ENCODE measurements around the gene SLC35F3.

- TF ChIP-seq POLR2A (IDR thresholded peaks at IDR 0.05; ENCODE audit: low read depth, low read length): no peak
- no peak for TF ChIP-seq TAF1 (IDR thresholded peaks at IDR 0.05; ENCODE audit: borderline replicate concordance, low read depth, low read length)
- no peak for TF ChIP-seq POLR2AphosphoS5 (IDR thresholded peaks at IDR 0.05; ENCODE audit: low read depth, low read length)
Observed at GRCh38 chr1:234022302-234022701, 117.8 kb downstream of the SLC35F3 start.
